Fibroblast of skin of abdomen (primary cell): ENCODE results near the gene PNRC1.
"Not testable (repeated sequence)": the region's sequence is repeated elsewhere in the genome, so short reads cannot be mapped to it uniquely, and the experiment has no call there.

Source experiments
- DNase-seq: peaks from one replicate; pipeline ENCODE4 v3.0.0-alpha.2; 2013

The PNRC1 gene

GRCh38 chr6:89059227-89059626 lies 21.3 kb upstream of the PNRC1 start:
- no peak for DNase-seq

GRCh38 chr6:89063881-89064280 lies 16.7 kb upstream of the PNRC1 start:
- DNase-seq, result no peak

GRCh38 chr6:89064931-89065330 lies 15.6 kb upstream of the PNRC1 start:
- DNase-seq, result not testable (repeated sequence)

- not testable (repeated sequence) for DNase-seq
These were observed 14.4 kb upstream of the PNRC1 start for GRCh38 chr6:89066121-89066520.

GRCh38 chr6:89066940-89067646 lies 13.5 kb upstream of the PNRC1 start:
- no peak for DNase-seq

GRCh38 chr6:89067796-89068195 lies 12.8 kb upstream of the PNRC1 start:
- DNase-seq, result no peak

GRCh38 chr6:89068695-89069094 lies 11.9 kb upstream of the PNRC1 start:
- no peak for DNase-seq

GRCh38 chr6:89069536-89070163 lies 10.9 kb upstream of the PNRC1 start:
- no peak for DNase-seq

- no peak for DNase-seq
These were observed 9.5 kb upstream of the PNRC1 start for GRCh38 chr6:89071036-89071435.

GRCh38 chr6:89073014-89073620 lies 7.4 kb upstream of the PNRC1 start:
- no peak for DNase-seq

- no peak for DNase-seq
These were observed 6.7 kb upstream of the PNRC1 start for GRCh38 chr6:89073840-89074239.

- DNase-seq, result peak; percentile 62
These were observed 878 bp upstream of the PNRC1 start for GRCh38 chr6:89079511-89080234.

- DNase-seq, result no peak
These were observed 525 bp downstream of the PNRC1 start for GRCh38 chr6:89081129-89081422.

GRCh38 chr6:89081423-89082322 lies 1.1 kb downstream of the PNRC1 start:
- peak; percentile 98 for DNase-seq

GRCh38 chr6:89082486-89082891 lies 1.9 kb downstream of the PNRC1 start:
- no peak for DNase-seq

GRCh38 chr6:89084542-89084941 lies 4.0 kb downstream of the PNRC1 start:
- no peak for DNase-seq

GRCh38 chr6:89084954-89085353 lies 4.4 kb downstream of the PNRC1 start:
- no peak for DNase-seq

- DNase-seq, result no peak
These were observed 5.1 kb downstream of the PNRC1 start for GRCh38 chr6:89085409-89086205.

GRCh38 chr6:89087881-89088280 lies 7.3 kb downstream of the PNRC1 start:
- DNase-seq, result no peak

GRCh38 chr6:89098461-89098860 lies 17.9 kb downstream of the PNRC1 start:
- DNase-seq, result no peak

GRCh38 chr6:89100114-89100513 lies 19.6 kb downstream of the PNRC1 start:
- DNase-seq, result no peak

- no peak for DNase-seq
These were observed 29.7 kb downstream of the PNRC1 start for GRCh38 chr6:89110284-89110683.
